NCI-H128 (cell line): ENCODE data around the gene FUT8.
"Not testable (repeated sequence)": the region's sequence is repeated elsewhere in the genome, so short reads cannot be mapped to it uniquely, and the experiment has no call there.

Experiments used
- DNase-seq: peaks from one replicate; lab custom pipeline; 2025; ENCODE audit not compliant: unreplicated experiment; lab: John Stamatoyannopoulos, UW

FUT8 gene

DNA sequence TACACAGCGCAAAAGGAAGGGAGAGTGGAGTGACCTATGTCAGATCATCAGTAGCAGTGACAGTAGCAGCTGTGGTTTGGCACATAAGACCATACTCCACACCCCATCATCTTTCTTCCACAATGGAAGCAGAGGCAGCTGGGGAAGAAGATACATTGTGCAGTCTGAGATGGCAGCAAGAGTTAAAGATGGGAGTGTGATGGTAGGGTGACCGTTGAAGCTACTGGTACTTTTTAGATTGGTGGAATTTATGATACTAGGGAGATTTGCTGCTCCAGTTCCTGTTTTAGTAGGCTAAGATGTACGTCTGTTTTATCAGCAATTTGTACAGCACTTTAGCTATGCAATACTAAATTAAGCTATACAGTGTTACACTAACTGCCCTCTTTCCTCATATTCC, 291.0 kb downstream of the FUT8 start:
- DNase-seq: no peak

- DNase-seq: no peak
These were observed 291.5 kb downstream of the FUT8 start for GRCh38 chr14:65703996-65704395.

DNA sequence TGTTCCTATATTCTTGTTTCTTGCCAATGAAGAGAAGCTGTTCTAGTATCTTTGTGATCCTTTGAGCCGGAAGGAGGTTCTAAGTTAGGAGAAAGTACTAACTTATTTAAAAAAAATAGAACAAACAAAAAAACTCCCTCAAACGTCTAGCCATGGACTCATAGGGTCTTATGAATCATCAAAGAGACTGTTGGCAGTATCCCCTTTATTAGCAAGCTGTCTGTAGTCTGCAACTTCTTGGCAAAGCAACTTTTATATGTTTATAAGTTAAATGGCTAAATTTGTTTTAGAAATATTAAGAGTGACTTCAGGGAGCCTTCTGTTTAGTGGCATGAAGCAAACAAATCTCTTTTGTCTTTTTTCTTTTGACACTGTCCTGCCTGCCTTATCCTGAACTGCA, 291.9 kb downstream of the FUT8 start:
- no peak for DNase-seq

DNA sequence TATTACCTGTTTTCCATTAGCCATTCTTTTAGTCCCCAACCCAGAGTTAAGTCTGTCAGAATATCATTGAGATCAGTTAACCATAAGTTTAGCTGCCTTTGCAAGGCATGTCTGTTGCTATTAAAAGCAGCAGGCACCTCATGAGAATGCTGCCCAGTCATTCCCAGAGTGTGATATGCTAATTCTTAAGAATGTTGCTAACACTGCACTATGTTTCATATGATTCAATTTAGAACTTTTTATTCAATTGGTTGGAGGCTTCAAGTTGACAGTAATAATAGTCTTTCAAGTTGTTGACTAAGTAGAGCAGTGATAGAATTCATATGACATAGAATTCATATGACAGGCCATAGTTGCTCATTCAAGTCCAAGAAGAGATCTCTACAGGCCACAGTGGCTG, 292.3 kb downstream of the FUT8 start:
- no peak for DNase-seq

DNA sequence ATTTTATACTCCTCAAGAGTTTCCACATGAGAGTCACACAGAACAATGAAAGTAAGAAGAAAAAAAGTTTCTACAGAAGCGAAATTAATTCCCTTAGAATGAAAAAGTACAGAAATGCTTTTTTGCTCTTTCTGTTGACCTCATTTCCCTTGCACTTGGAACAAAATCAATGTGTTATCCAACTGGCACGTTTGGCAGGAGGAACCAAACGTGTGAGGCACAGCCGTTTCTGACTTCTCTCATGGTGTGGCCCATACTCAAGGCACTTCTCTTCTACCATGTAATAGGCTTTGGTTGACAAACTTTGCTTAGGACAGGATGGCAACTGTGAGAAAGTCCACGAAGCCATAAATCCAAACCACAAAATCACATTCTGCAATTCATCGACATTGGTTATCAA, 297.0 kb downstream of the FUT8 start:
- DNase-seq: no peak

- DNase-seq: not testable (repeated sequence)
These were observed 304.3 kb downstream of the FUT8 start for GRCh38 chr14:65716813-65717212.

GRCh38 chr14:65717384-65717915, 304.9 kb downstream of the FUT8 start:
- DNase-seq: not testable (repeated sequence)

DNA sequence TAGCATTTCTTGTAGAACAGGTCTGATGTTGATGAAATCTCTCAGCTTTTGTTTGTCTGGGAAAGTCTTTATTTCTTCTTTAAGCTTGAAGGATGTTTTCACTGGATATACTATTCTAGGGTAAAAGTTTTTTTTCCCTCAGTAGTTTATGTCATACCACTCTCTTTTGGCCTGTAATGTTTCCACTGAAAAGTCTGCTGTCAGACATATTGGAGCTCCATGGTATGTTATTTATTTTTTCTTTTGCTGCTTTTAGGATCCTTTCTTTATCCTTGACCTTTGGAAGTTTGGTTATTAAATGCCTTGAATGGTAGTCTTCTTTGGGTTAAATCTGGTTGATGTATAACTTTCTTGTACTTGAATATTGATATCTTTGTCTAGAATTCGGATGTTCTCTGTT, 306.1 kb downstream of the FUT8 start:
- no peak for DNase-seq

- no peak for DNase-seq
These were observed 307.6 kb downstream of the FUT8 start for GRCh38 chr14:65720171-65720570.

DNA sequence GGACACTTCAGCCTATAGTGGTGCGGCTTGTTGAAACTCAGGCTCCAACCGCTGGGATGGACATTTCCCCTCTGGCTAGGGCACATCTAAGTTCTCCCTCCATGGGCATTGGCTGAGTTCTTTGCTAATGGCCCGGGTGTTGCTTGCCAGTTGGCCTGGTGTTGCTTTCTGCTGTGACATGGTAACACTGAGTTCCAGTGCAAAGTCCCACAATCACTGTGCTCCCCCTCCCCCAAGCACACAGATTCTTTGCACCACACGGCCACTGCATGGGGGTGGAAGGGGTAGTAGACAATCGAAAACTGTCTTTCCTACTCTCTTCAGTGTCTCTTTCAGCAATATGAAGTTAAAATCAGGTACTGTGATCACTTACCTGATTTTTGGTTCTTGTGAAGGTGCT, 308.2 kb downstream of the FUT8 start:
- DNase-seq: no peak

DNA sequence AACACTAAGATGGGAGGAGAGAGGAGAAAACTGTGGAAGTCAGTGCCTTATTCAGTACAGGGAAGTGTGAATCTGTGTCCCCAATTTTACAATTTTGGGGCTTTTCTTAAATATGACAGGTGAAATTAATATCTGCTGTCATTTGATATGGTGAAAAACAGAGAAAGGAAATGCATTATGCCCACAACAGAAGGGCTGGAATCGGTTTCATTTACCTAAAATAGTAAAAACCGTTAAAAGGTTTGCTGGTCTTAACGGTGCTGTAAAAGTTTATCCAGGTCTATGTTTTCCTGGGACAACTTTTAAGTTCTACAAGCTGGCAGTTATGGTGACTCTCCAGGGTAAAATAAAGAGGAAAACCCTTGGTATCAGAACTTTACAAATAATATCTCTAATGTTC, 310.8 kb downstream of the FUT8 start:
- no peak for DNase-seq

DNA sequence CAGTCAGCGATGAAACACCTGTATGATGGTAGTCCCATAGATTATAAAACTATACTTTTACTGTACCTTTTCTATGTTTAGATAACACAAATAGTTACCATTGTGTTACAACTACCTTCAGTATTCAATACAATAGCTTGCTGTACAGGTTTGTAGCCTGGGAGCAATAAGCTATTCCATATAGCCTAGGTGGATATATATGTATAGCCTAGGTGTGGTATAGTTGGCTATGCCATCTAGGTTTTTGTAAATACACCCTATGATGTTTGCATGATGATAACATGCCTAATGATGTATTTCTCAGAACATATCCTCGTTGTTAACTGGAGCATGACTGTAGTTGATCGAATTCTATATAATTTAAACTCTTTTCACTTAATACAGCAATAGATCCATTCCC, 316.1 kb downstream of the FUT8 start:
- DNase-seq: no peak

- no peak for DNase-seq
These were observed 317.0 kb downstream of the FUT8 start for GRCh38 chr14:65729566-65729965.

- DNase-seq: no peak
These were observed 319.5 kb downstream of the FUT8 start for GRCh38 chr14:65731933-65732506.

DNA sequence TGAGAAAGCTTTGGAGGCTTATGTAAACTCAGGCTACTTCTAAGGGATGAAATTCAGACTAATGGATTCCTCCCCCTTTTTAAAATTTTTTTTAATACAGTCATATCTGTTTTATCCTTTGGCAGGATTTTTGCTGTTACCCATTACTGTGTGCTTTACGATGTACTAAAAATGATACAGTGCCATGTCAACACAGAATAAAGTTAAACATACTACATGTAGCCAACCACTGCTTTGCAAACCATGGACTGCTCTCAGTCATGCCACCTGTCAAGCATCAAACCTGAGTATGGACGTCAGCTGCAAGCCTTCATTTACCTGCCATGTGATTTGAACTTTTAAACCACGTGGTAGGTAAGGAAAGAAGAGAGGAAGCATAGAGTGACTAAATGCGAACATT, 325.8 kb downstream of the FUT8 start:
- DNase-seq: no peak

DNA sequence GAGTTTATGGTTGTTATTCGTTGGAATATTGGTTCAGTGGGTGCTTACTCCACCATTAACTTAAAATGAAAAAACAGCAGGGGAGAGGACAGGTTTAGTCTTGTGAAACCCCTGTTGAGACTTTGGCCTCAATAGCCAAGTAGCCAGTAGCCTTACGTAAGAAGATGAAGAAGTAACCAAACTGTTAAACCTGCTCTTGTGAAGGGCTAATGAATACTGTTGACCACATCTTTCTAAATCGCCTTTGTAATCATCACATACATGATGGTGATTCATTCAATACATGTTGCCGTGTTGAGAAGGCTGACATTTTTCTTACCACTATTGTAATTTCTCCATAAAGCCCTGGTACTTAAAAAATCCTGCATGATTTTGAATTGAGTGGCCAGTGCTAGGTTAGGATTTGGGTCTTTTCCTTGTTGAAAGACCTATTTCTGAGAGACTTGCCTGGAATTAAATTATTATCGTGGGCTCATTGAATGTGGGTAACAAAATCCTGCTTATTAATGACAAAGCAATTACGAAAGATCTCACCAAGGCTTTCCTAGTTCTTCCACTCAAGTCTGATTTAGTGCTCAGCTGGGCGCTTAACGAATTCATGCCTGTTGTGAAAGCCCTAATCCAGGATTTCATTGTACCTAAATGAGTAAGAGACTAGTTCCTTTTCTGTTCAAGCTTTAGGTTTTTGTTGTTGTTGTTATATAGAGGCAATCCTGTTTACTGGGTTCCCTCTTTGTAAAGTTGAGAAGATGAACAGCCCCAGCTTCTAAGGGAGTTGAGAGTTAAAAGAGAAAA, 333.1 kb downstream of the FUT8 start:
- DNase-seq: no peak

DNA sequence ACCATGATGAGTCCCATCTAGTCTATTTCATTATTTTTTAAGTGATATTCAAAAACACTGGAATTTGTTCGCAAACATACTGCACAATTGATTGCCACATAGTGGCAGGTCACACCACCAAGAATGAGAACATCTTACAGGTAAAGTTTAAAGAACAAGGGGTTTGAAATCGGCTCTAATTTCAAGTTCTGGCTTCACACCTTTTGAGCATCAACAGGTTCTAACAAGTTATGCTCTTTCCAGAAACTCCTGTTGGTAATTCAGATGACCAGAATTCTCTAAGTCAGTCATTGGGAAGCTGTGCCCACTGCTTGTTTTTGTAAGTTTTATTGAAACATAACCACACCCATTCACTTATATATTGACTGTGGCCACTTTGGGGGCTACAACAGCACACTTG, 336.3 kb downstream of the FUT8 start:
- no peak for DNase-seq

GRCh38 chr14:65749287-65749686, 336.8 kb downstream of the FUT8 start:
- no peak for DNase-seq

DNA sequence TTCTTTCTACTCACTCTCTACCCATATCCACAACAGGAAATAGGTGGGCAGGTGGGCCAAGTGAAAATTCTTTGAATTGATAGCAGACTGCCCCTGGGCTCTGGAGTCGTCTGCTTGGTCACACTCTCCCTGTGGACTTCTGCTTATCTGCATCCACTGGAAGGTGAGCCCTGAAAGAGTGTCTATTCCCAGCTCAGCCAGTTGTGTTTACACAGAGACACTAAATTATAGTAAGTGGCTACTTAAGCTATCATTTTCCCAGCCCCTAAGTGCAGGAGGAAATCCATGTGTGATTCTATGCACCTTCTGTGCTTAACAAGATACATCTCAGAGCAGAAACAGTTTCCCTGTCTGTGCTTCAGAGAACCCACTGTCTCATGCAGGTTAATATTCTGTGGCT, 338.4 kb downstream of the FUT8 start:
- DNase-seq: no peak

DNA sequence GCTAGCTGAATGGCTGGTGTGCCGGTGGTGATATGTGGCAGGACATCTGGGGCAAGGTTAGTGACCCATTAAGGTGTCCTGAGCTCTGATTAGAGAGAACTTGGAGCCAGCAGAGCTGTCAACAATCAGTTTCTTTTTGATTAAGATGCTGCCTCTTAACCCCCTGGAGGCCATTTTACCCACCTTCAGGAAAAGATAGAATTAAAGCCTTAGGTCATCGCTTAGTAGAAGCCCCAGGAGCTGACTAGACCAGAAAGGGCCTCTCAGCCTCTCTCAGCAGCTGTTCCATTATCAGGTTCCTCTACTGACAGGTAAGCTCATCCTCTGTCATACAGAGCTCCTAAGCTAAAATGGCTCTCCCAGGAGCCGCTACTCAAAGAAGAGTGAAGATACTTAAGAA, 339.0 kb downstream of the FUT8 start:
- no peak for DNase-seq

DNA sequence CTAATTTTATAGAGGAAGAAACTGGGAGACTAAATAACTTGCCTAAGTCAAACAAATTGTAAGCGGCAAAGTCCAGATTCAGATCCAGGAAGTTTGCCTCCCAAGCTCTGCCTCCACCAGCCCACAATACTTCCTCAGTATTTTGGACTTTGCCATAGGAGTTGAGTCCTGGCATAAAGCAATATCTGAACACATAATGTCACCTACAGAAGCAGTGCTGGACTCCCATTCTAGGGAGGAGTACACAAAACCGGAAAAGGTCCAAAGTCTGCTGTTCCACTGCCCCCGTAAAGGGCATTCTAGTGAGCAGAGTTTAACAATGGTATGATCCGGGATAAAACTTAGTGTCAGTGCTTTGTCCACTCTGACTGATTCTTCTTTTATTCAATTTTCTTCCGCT, 340.5 kb downstream of the FUT8 start:
- DNase-seq: no peak

GRCh38 chr14:65755331-65755730, 342.8 kb downstream of the FUT8 start:
- DNase-seq: no peak

DNA sequence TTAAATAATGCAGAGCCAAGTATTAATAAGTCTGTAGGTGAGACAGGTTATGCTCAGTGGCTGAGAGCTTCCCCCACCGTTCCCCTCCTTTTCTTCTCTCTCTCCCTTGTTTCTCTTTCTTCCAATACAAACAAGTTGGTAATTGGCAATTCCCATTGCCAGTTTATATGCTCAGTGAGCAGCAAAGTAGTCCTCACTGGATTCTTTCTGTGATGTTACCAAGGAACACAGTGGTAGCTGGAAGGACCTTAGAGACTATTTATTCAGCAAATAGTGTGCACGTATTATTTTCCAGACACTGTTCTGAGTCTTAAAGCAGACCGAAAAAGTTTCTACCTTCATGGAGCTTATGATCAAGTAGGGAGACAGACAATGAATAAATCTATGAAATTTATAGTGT, 344.4 kb downstream of the FUT8 start:
- DNase-seq: no peak
